ENCODE data around the gene TSFM.

DNA sequence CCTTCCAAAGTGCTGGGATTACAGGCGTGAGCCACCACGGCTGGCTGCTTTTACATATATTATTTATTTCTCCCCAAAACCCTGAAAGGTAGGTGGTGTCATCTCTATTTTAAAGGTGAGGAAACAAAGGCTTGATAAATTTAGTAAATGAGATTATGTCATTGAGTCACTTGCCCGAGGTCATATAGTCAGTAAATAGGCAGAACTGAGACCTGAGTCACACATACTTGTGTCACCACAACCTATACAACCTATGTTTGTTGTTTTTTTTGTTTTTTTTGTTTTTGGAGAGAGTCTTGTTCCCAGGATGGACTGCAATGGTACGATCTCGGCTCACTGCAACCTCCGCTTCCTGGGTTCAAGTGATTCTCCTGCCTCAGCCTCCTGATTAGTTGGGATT is 12.8 kb downstream of the TSFM start:
- TF ChIP-seq, protein P1, sequence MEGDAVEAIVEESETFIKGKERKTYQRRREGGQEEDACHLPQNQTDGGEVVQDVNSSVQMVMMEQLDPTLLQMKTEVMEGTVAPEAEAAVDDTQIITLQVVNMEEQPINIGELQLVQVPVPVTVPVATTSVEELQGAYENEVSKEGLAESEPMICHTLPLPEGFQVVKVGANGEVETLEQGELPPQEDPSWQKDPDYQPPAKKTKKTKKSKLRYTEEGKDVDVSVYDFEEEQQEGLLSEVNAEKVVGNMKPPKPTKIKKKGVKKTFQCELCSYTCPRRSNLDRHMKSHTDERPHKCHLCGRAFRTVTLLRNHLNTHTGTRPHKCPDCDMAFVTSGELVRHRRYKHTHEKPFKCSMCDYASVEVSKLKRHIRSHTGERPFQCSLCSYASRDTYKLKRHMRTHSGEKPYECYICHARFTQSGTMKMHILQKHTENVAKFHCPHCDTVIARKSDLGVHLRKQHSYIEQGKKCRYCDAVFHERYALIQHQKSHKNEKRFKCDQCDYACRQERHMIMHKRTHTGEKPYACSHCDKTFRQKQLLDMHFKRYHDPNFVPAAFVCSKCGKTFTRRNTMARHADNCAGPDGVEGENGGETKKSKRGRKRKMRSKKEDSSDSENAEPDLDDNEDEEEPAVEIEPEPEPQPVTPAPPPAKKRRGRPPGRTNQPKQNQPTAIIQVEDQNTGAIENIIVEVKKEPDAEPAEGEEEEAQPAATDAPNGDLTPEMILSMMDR (IDR thresholded peaks at IDR 0.05): no peak
- TF ChIP-seq POLR2A (IDR thresholded peaks at IDR 0.05): no peak
